Stimulated activated CD4-positive, alpha-beta T cell treated with anti-CD3 and anti-CD28 coated beads, TNF-alpha, amount 100 ng/mL, for 1 hour (primary cell): ENCODE results near the gene SPATA9.
"Not testable (repeated sequence)": the region's sequence is repeated elsewhere in the genome, so short reads cannot be mapped to it uniquely, and the experiment has no call there.

ENCODE experiments used
- DNase-seq, 3 donors: peaks; one replicate each; pipeline ENCODE4 v3.0.0-alpha.2; 2020; ENCODE audit warnings: low read depth in 3 of 3, low spot score in 1 of 3

SPATA9 gene

DNA sequence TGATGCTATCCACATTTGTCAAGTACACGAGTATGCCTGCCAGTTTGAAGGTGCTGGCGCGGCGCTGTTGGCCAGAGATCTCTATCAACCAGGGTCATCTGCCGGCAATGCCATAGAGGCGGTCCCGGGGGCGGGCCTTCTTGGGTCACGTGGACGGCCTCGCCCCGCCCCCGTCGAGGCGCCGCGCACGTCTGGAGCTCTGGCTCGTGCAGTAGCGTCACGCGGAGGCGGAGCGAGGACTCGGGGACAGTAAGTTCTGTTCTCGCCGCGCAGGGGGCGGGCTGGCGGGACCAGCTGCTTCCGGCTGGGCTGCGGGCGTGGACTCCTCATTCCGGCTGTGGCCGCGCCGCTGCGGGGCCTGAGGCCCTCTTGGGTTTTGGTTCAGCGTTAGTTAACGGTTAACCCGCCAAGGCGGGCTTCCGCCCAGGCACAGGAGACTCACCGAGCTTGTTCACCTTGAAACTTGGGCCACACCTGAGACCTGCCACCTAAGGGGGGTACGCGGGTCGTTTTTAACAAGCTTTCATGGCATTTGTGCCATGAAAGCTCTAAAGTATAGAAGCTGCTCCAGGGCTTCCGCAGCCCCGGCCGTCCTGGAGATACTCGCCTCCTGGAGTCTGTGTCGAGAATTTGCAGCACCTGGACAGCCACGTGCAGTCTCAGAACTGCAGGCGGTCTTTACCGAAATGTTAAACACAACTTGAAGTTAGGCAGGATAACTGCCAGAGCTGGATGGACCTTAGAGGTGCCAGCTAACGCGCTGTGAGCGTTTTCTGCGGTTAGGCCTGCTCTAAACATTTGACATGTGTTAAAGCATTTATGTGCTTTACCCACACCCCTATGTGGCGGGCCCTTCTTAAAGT, 36.0 kb downstream of the SPATA9 start, which contains the start of gene RFESD:
TSS of gene RFESD (plus strand) at position 209 of the 863 bp plus-strand sequence. CDS start 5,495 bp downstream, outside the sequence.
- DNase-seq = peak; percentile 72 to 89 (median 80)

- DNase-seq = not testable (repeated sequence)
These were observed 36.6 kb downstream of the SPATA9 start for GRCh38 chr5:95646226-95646568.

- DNase-seq = no peak
These were observed 38.3 kb downstream of the SPATA9 start for GRCh38 chr5:95644351-95645042.

- DNase-seq = no peak
These were observed 39.6 kb downstream of the SPATA9 start for GRCh38 chr5:95643152-95643551.

DNA sequence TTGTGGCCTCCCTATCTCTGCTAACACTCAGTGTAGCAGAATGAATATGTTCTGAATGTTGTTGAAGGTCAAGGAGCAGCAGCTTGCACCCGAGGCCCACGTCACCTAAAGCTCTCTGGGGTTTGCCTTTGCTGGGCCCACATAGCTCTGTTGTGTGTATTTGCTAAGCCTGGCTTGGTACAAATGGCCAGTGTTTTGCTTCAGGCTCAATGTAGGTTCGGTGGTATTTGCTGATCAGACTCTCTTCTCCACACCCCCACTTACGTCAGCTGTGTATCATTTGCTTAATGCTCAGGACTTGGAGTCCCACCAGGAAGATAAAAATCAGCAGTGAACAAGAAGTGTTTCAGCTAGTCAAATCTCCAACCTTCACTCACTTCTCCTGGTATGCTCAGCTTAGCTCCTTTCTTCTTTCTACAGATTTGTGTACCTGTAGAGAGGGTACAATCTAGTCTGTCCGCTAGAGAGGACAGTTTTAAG, 41.0 kb downstream of the SPATA9 start:
- no peak for DNase-seq

DNA sequence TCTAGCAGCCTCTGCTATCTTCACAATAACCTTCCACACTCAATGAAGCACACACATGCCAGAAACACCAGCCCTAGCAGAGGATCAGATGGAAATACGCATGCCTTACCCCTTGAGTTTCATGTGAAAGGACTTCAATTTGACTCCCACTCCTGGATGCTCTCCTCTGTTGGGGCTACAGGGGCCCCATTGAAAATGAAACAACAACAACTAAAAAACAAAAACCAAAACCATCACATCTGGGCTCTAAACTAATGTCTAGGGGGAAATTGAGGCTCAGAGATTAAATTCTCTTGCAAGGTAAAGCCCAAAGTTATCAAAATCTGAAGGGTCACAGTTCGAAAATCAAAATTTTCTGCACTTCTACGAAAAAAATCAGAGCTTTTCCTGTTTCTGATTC, 44.2 kb downstream of the SPATA9 start:
- no peak for DNase-seq

- DNase-seq = no peak
These were observed 48.7 kb downstream of the SPATA9 start for GRCh38 chr5:95634081-95634480.

DNA sequence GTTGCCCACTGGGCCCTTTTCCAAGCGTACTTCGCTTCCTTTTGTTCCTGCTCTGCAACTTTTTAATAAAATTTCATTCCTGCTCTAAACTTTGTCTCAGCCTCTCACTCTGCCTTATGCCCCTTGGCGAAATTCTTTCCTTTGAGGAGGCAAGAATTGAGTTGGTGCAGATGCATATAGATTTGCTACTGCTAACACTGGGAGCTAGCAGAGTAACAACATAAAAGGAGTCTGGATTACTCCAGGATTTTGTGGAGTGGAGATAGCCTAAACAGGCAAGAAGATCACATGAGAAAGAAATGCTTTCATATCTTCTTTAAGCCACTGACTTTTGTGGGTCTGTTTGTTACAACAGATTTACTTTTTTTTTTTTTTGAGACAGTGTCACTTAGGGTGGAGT, 49.1 kb downstream of the SPATA9 start:
- DNase-seq = no peak

GRCh38 chr5:95632942-95633341, 49.8 kb downstream of the SPATA9 start:
- not testable (repeated sequence) for DNase-seq

DNA sequence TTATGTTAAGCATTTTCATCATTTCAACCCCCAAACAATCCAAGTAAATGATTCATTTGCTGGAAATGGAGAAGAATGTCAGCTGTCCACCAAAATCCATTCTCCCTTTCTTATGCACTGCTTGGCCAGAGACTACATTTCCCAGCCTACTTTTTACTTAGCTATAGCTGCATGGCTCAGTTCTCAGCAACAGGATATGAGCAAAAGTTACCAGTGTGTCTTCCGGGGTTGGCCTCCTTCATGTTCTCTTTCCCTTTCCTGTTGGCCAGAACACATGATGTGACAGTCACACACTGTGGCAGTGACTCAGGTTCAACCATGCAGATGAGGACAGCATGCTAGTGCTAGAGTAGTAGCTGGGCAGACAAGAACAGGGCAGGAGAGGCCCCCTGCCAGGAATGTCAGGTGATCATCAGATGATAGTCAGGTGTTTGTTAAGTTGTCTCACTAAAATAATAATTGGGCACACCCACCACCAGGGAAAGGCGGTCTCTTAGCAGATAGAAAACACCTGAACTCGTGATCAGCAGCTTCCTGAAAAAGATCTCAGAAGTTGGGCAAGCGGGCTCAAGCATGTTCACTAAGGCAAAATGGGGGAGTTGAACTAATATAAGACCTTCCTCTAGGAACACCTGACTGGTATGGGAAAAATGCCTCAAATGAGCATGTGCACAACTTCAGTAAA, 50.7 kb downstream of the SPATA9 start:
- DNase-seq = peak; percentile 39 to 42 (median 42)

- no peak for DNase-seq
These were observed 51.4 kb downstream of the SPATA9 start for GRCh38 chr5:95631255-95631958.

DNA sequence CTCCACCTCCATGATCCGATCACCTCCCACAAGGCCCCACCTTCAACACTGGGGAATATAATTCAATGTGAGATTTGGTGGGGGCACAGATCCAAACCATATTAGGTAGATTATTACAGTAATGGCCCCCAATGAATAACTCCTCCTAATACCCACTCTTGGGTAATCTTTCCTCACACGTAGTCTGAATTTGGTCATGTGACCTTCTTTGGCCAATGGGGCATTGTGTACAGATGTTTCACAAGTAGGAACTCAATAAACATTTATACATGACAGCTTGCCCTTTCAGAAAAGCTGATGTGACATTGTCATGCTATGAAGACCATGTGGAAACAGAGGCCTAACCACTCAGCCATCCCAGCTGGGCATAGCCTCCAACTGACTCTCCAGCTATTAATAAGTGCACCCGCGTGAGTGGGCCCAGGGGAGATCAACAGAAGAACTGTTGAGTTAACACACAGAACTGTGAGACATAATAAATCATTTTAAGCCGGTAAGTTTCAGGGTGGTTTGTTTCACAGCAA, 52.3 kb downstream of the SPATA9 start:
- DNase-seq = no peak

DNA sequence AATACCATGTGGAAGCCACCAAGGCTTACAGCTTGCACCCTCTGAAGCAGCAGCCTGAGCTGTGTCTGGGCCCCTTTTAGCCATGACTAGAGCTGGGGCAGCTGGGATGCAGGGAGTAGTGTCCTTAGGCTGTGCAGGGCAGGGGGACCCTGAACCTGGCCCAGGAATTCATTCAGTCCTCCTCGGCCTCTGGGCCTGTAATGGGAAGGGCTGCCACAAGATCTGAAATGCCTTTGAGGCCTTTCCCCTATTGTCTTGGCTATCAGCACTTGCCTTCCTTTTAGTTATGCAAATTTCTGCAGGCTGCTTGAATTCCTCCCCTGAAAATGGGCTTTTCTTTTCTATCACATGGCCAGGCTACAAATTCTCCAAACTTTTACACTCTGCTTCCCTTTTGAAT, 53.9 kb downstream of the SPATA9 start:
- DNase-seq = no peak

- DNase-seq = no peak
These were observed 54.6 kb downstream of the SPATA9 start for GRCh38 chr5:95627971-95628810.

DNA sequence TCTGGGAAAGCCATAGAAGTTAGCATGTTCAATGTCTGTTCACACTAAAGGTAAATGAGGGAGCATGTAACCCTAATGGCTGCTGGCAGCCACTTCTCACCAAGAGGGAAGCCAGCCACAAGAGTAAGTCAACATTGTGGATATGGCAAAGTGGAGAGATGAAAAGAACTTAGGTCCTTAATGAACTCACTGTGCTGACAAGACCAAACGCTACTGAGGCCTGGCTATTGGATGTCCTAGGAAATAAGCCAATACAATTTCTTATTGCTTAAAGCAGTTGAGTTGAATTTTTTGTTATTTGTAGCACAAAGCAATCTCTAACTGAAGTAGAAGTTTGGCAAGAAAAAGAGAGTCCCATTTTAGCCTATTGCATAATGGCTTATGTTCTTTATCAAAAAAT, 56.1 kb downstream of the SPATA9 start:
- DNase-seq = no peak

DNA sequence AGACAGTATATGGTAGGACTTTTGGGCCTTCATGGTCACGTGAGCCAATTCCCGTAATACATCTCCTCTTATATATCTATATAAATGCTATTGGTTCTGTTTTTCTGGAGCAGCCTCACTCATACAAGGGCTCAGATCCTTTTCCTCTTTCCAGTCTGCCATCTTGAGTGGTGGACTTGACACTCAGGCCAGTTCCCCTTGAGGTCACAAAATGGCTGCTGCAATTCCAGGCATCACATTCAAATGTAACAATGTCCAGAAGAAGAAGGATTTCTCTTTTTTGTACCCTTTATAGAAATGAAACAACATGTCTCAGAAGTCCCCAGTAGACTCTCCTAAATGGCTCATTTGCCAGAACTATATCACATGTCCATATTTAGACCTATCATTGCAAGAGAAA, 58.4 kb downstream of the SPATA9 start:
- no peak for DNase-seq

DNA sequence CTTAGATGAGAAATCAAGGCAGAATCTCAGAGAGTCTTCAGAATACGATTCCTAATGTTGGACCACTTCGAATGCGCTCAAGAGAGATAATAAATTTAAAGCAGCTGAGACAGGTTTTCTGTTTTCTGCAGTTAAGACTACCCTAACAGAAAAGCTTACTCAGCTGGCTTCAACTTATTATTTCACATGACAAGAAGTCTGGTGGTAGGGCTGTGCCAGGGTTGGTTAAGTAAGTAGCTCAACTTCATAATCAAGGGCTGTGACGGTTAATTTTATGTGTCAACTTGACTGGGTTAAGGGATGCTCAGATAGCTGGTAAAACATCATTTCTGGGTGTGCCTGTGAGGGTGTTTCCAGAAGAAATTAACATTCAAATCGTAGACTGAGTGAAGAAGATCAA, 59.1 kb downstream of the SPATA9 start:
- no peak for DNase-seq

DNA sequence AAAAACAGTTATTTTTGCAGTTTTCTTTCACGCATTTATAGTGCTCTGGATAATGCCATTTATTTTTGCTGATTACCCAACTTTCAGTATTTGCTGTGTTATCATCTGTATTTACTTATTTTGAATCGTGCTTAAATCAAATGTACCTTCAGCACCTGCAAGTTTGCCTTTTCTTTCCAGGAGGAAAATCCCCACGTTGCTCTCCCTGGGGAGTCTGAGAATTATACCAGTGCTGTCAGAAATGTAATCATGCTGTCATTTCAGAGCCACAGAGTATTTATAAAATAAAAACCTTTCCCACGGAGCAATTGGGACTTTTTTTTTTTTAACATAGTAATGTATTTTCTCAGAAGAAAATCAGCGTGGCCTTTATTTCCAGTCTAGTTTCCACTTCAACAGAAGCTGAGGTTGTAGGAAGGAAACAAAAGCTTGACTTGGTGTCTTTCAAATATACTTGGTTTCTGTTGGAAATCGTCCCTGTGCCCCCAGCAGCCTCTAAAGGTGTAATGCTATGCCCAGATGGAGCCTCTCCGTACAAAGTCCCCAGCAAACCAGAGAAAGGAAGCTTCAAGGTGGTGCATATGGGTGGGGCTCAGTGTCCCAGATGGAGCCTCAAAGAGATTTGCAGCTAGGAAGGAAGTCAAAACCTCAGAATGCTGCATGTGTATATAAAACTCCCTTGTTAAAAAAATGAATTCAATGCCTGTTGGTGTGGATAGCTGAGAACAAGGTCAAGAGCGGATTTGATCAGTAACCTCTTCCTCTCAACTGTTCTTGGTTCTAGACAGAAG, 60.8 kb downstream of the SPATA9 start:
- no peak for DNase-seq
